GM12873 (cell line): ENCODE data around the gene GRHPR.

ENCODE experiments used
- TF ChIP-seq, protein P1 (sequence below): IDR thresholded peaks from 2 replicates; pipeline ENCODE4 v1.5.1; 2012; ENCODE audit warnings: low read depth, mild to moderate bottlenecking, moderate library complexity, low read length, control low read depth; ENCODE audit not compliant: insufficient read depth; ENCODE audit errors: missing control alignments

The GRHPR gene

GRCh38 chr9:37417857-37418618, 4.5 kb upstream of the GRHPR start:
- TF ChIP-seq, protein P1, sequence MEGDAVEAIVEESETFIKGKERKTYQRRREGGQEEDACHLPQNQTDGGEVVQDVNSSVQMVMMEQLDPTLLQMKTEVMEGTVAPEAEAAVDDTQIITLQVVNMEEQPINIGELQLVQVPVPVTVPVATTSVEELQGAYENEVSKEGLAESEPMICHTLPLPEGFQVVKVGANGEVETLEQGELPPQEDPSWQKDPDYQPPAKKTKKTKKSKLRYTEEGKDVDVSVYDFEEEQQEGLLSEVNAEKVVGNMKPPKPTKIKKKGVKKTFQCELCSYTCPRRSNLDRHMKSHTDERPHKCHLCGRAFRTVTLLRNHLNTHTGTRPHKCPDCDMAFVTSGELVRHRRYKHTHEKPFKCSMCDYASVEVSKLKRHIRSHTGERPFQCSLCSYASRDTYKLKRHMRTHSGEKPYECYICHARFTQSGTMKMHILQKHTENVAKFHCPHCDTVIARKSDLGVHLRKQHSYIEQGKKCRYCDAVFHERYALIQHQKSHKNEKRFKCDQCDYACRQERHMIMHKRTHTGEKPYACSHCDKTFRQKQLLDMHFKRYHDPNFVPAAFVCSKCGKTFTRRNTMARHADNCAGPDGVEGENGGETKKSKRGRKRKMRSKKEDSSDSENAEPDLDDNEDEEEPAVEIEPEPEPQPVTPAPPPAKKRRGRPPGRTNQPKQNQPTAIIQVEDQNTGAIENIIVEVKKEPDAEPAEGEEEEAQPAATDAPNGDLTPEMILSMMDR: no peak

- TF ChIP-seq, protein P1: no peak
Measured at GRCh38 chr9:37419204-37419603, 3.3 kb upstream of the GRHPR start.

DNA sequence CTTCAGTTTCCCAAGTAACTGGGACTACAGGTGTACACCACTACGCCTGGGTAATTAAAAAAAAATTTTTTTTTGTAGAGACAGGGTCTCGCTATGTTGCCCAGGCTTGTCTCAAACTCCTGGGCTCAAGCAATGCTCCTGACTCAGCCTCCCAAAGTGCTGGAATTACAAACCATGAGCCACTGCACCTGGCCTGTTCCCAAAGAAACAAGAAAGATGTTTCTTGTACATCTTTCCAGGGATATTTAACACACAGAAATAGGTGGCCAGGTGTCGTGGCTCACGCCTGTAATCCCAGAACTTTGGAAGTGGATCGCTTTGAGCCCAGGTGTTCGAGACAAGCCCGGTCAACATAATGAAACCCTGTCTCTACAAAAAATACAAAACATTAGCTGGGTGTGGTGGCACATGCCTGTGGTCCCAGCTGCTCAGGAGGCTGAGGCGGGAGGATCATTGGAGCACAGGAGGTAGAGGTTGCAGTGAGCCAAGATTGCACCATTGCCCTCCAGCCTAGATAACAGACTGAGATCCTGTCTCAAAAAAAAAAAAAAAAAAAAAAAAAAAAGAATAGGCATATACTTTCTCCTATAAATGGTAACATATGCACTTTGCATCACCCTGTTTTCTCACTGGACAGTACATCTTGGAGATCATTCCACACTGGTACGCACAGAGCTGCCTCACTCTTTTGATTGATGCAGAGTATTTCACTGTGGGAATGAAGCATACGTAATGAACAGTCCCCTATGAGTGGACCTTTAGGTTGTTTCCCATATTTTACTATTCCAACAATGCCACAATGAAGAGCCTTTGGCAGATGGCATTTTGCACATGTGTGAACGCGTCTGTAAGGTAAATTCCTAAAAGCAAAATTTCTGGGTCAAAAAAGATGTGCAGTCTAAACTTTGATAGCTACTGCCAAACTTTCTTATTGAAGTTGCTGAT, 2.0 kb upstream of the GRHPR start:
- TF ChIP-seq, protein P1: no peak

GRCh38 chr9:37421914-37422288, 595 bp upstream of the GRHPR start:
- TF ChIP-seq, protein P1: no peak

DNA sequence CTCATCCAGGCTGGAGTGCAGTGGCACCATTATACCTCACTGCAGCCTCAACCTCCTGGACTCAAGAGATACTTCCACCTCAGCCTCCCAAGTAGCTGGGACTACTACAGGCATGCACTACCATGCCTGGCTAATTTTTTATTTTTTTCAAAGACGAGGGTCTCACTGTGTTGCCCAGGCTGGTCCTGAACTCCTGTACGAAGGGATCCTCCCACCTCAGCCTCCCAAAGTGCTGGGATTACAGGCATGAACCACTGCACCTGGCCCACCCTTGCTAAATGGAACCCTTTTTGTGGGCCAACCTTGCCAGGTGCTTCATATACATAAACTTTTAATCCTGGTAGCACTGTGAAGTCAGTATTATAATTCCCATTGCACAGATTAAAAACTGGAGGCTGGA, 1.0 kb downstream of the GRHPR start:
- TF ChIP-seq, protein P1: no peak

- TF ChIP-seq, protein P1: no peak
Measured at GRCh38 chr9:37424204-37424685, 1.7 kb downstream of the GRHPR start.

GRCh38 chr9:37424686-37425297, 2.3 kb downstream of the GRHPR start:
- TF ChIP-seq, protein P1: no peak
